B cell (primary cell): Measurements from ENCODE around the gene MRPS25. TPM values are rescaled to one million over a fixed set of nuclear protein-coding genes. Genes with fewer than 3 reads are reported as not detected.

ENCODE experiments used
- ATAC-seq: fragments of 200-7000 bp; cut with Tn5 transposase; one replicate; pipeline ENCODE4 v1.10.0; 2021; ENCODE audit warnings: low read depth, mild to moderate bottlenecking, moderate number of reproducible peaks, moderate library complexity
- CTCF ChIA-PET: fragments of 350-600 bp; sonication (Branson Sonifier 250); formaldehyde crosslinking; loops from one replicate; lab custom pipeline; 2021; ENCODE audit warnings: antibody characterized with exemption, inconsistent platforms; lab: Charles Lee
- POLR2A ChIA-PET: fragments of 350-600 bp; sonication (Branson Sonifier 250); formaldehyde crosslinking; loops from one replicate; lab custom pipeline; 2021; ENCODE audit warnings: antibody characterized with exemption; lab: Charles Lee
- DNase-seq: peaks from one replicate; pipeline ENCODE4 v3.0.0; 2013
- H2AFZ ChIP-seq: 2 replicates; pipeline ENCODE4 v1.6.1; 2012; ENCODE audit warnings: mild to moderate bottlenecking, low read depth, low read length; ENCODE audit not compliant: insufficient read depth, poor library complexity, severe bottlenecking
- H3K27ac ChIP-seq, 2 donors: 1 replicate in 1 of 2; 2 replicates in 1 of 2; pipeline ENCODE4 v1.5.1; 2012 to 2013; ENCODE audit warnings: low read length in 2 of 2, mild to moderate bottlenecking in 2 of 2, moderate library complexity in 1 of 2
- H3K27me3 ChIP-seq, 4 experiments: fragments of 200-600 bp in 1 of 4; sonication (generic) in 1 of 4; replicated peaks in 1 of 4; 1 replicate in 2 of 4; 2 replicates in 2 of 4; pipeline versions ENCODE4 v1.6.1 to v1.7.0; 2013 to 2016; ENCODE audit warnings: low read length in 3 of 4, mild to moderate bottlenecking in 2 of 4, mixed read lengths in 1 of 4, moderate library complexity in 1 of 4; ENCODE audit not compliant: insufficient read depth in 4 of 4, control insufficient read depth in 3 of 4; ENCODE audit errors: control extremely low read depth in 1 of 4
- H3K36me3 ChIP-seq, 2 experiments: replicated peaks in 1 of 2; 1 replicate in 1 of 2; 2 replicates in 1 of 2; pipeline versions ENCODE4 v1.6.1 to v1.7.1; 2013; ENCODE audit warnings: low read length in 1 of 2; ENCODE audit not compliant: insufficient read depth in 2 of 2, control insufficient read depth in 1 of 2; ENCODE audit errors: control extremely low read depth in 1 of 2, extremely low read depth in 1 of 2
- H3K4me1 ChIP-seq, 2 donors: fragments of 200-600 bp in 1 of 2; sonication (generic) in 1 of 2; 1 replicate in 1 of 2; 2 replicates in 1 of 2; pipeline versions ENCODE4 v1.5.1 to v1.6.1; 2013 to 2017; ENCODE audit warnings: low read length in 2 of 2; ENCODE audit not compliant: control insufficient read depth in 2 of 2, insufficient read depth in 2 of 2
- H3K4me2 ChIP-seq: replicated peaks from 2 replicates; pipeline ENCODE3; 2012; ENCODE audit warnings: mild to moderate bottlenecking, low read depth, low read length; ENCODE audit not compliant: poor library complexity, severe bottlenecking
- H3K4me3 ChIP-seq, 5 experiments: fragments of 200-600 bp in 1 of 5; sonication (generic) in 1 of 5; 1 replicate in 3 of 5; 2 replicates in 2 of 5; pipeline versions ENCODE4 v1.5.1 to v1.7.0; 2011 to 2016; ENCODE audit warnings: low read length in 4 of 5, mild to moderate bottlenecking in 4 of 5, low read depth in 2 of 5, control low read depth in 1 of 5, moderate library complexity in 1 of 5; ENCODE audit not compliant: insufficient read depth in 1 of 5; ENCODE audit errors: control extremely low read depth in 1 of 5, extremely low read depth in 1 of 5
- H3K79me2 ChIP-seq: fragments of 200-600 bp; sonication (generic); one replicate; pipeline ENCODE4 v1.6.0; 2016; ENCODE audit warnings: low read length; ENCODE audit not compliant: control insufficient read depth, insufficient read depth
- H3K9ac ChIP-seq: fragments of 200-600 bp; sonication (generic); 2 replicates; pipeline ENCODE4 v1.6.1; 2017; ENCODE audit warnings: mild to moderate bottlenecking, low read length, moderate library complexity
- H3K9me3 ChIP-seq, 3 donors: one replicate each; pipeline versions ENCODE4 v1.6.1 to v1.7.1; 2013; ENCODE audit warnings: low read length in 2 of 3; ENCODE audit not compliant: control insufficient read depth in 2 of 3, insufficient read depth in 1 of 3; ENCODE audit errors: control extremely low read depth in 1 of 3
- H4K20me1 ChIP-seq: 2 replicates; pipeline ENCODE4 v1.6.0; 2012; ENCODE audit warnings: mild to moderate bottlenecking, low read length; ENCODE audit not compliant: insufficient read depth, control insufficient read depth, poor library complexity, severe bottlenecking
- H3K27ac Mint-ChIP-seq: one replicate; pipeline ENCODE4 v1.8.0; 2021; ENCODE audit warnings: mixed read lengths
- H3K27me3 Mint-ChIP-seq: one replicate; pipeline ENCODE4 v1.8.0; 2021; ENCODE audit warnings: mixed read lengths
- H3K4me1 Mint-ChIP-seq: one replicate; pipeline ENCODE4 v1.8.0; 2021; ENCODE audit warnings: mixed read lengths
- H3K4me3 Mint-ChIP-seq: one replicate; pipeline ENCODE4 v1.8.0; 2021; ENCODE audit warnings: mixed read lengths
- H3K9me3 Mint-ChIP-seq: one replicate; pipeline ENCODE4 v1.8.0; 2022; ENCODE audit warnings: mixed read lengths; ENCODE audit not compliant: insufficient read depth
- CTCF ChIP-seq: fragments of 200-600 bp; IDR thresholded peaks from one replicate; pipeline ENCODE4 v1.8.0; 2022; ENCODE audit warnings: antibody characterized with exemption, mild to moderate bottlenecking
- EZH2 ChIP-seq: IDR thresholded peaks from 2 replicates; pipeline ENCODE4 v1.6.1; 2012; ENCODE audit warnings: borderline replicate concordance, low read depth, mild to moderate bottlenecking, moderate library complexity, low read length; ENCODE audit not compliant: insufficient read depth, poor library complexity, severe bottlenecking
- WGBS: methylation state at CpG from one replicate; pipeline ENCODE4 v1.1.5; 2013; ENCODE audit warnings: missing lambda C conversion rate; ENCODE audit not compliant: insufficient coverage; 5-methylcytosine and 5-hydroxymethylcytosine counted together
- intact Hi-C: fragments of 100-400 bp; cut with micrococcal nuclease; formaldehyde crosslinking; loops from one replicate; pipeline ENCODE4 v1.10.0; 2022
- polyA plus RNA-seq: library from polyadenylated mRNA; depleted of rRNA; stranded (reverse); fragments of >200 nt; gene quantifications from 2 replicates; pipeline ENCODE4 v1.2.3, GENCODE V29; 2012
- total RNA-seq, 2 donors: library from RNA; stranded (reverse); fragments of 120-200 nt in 1 of 2; gene quantifications; 1 replicate in 1 of 2; 2 replicates in 1 of 2; pipeline versions ENCODE4 v1.2.3 to v1.2.4, GENCODE V29; 2013 to 2022

Gene MRPS25
- total and polyA plus RNA-seq, 2 donors (not counting 1 experiment from before 2014, with no cell fraction given), result 94.9 to 105 TPM

- ChIA-PET CTCF (interaction anchor here (1.3 kb wide), 1 partner anchor 66 kb away, joined by 3 read pairs; no protein-coding TSS in a partner anchor), POLR2A (no interaction called here)
- no peak overlapping the region for H3K4me3 ChIP-seq
- no CpG with 5 or more reads among the region's 3 CpGs for WGBS
- H3K4me3 Mint-ChIP-seq, result no peak overlapping the region
- H3K9me3 Mint-ChIP-seq, result no peaks in the 10 kb centered on the region
- intact Hi-C loops, result no loop called here
- no peak overlapping the region for H3K27ac Mint-ChIP-seq
- H3K27me3 Mint-ChIP-seq, result no peaks in the 10 kb centered on the region
- H3K27ac ChIP-seq, result no peak overlapping the region
- H4K20me1 ChIP-seq, result peaks cover 5% of the 10 kb centered on the region
- no peaks in the 10 kb centered on the region for H3K79me2 ChIP-seq
- peaks cover 2% of the 10 kb centered on the region for H3K4me1 Mint-ChIP-seq
- ATAC-seq (no peak), DNase-seq (no peak)
- no peaks in the 10 kb centered on the region for H3K9me3 ChIP-seq
- TF ChIP-seq CTCF, result no peak
- TF ChIP-seq EZH2, result no peak
- H3K9ac ChIP-seq, result no peak overlapping the region
- no peaks in the 10 kb centered on the region for H3K27me3 ChIP-seq
- H3K4me2 ChIP-seq, result no peak overlapping the region
- no peak overlapping the region for H2AFZ ChIP-seq
- peaks cover 0 to 3% of the 10 kb centered on the region in 2 donors for H3K4me1 ChIP-seq
- H3K36me3 ChIP-seq, result peaks cover 6 to 93% of the 10 kb centered on the region in 2 experiments
Observed at GRCh38 chr3:15042936-15043335, 22.2 kb downstream of the MRPS25 start.

GRCh38 chr3:15041950-15042349 is 23.2 kb downstream of the MRPS25 start:
- Histone ChIP-seq H2AFZ (no peak overlapping the region), H3K27ac (no peak overlapping the region), H4K20me1 (peaks cover 5% of the 10 kb centered on the region), H3K27me3 (no peaks in the 10 kb centered on the region), H3K9me3 (no peaks in the 10 kb centered on the region), H3K4me1 (peaks cover 0 to 3% of the 10 kb centered on the region in 2 donors), H3K4me3 (no peak overlapping the region), H3K36me3 (peaks cover 12 to 93% of the 10 kb centered on the region in 2 experiments), H3K9ac (no peak overlapping the region), H3K4me2 (no peak overlapping the region), H3K79me2 (no peaks in the 10 kb centered on the region)
- CTCF ChIA-PET, result no interaction called here
- ATAC-seq (no peak), DNase-seq (no peak)
- Mint-ChIP-seq H3K27ac (no peak overlapping the region), H3K4me1 (peaks cover 2% of the 10 kb centered on the region), H3K9me3 (no peaks in the 10 kb centered on the region), H3K4me3 (no peak overlapping the region), H3K27me3 (no peaks in the 10 kb centered on the region)
- TF ChIP-seq CTCF (no peak), EZH2 (no peak)
- 100% methylated on average over 2 of the region's 3 CpGs for WGBS
- intact Hi-C loops, result no loop called here
- POLR2A ChIA-PET, result no interaction called here
